Measurements from ENCODE around the gene ENPP1.
"Not testable (repeated sequence)": the region's sequence is repeated elsewhere in the genome, so short reads cannot be mapped to it uniquely, and the experiment has no call there.

Gene ENPP1

DNA sequence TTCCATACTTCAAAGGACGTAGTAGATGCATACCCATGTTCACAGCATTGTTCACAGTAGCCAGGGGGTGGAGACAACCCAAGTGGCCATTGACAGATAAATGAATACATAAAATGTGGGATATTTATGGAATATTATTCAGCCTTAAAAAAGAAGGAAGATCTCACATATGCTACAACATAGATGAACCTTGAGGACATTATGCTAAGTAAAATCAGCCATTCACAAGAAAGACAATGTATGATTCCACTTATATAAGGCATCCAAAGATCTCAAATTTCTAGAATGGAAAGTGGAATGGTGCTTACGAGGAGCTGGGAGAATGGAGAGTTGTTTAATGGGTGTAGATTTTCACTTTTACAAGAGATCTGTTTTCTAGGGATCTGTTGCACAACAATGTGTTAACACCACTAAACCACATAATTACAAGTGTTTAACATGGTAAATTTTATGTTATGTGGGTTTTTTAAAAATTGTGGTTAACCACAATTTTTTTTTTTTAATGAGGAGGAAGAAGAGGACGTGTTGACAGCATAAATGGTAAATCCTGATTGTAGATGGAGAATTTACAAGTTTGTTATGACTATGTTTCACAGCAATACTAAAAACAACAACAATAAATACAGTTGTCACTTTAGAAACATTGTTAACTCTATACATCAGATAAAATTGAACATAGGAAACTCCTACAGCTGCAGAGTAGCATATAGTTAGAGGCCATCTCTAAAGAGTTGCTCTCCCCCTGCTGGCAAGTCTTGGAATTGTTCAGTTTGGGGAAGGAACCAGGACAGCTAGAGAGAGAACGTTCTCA lies 101.8 kb downstream of the ENPP1 start:
- no peak for DNase-seq (ENCODE audit: low read depth, low spot score)
- H3K27ac ChIP-seq: no peak overlapping the region

DNA sequence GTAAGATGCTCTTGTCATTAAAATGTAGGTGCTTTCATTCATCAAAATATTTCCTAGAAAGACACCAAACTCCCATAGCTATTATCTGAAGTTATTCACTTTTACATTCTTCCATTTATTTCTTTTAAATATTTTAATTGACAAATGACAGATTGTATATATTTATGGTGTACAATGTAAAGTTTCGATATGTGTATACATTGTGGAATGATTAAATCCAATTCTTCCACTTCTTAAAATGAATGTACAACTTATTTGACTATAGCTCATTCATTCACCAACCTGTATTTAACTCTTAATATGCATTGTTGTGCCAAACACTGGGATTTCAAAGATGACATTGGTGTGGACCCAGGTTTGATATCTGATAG lies 102.4 kb downstream of the ENPP1 start:
- H3K27ac ChIP-seq: no peak overlapping the region
- no peak for DNase-seq (ENCODE audit: low read depth, low spot score)

DNA sequence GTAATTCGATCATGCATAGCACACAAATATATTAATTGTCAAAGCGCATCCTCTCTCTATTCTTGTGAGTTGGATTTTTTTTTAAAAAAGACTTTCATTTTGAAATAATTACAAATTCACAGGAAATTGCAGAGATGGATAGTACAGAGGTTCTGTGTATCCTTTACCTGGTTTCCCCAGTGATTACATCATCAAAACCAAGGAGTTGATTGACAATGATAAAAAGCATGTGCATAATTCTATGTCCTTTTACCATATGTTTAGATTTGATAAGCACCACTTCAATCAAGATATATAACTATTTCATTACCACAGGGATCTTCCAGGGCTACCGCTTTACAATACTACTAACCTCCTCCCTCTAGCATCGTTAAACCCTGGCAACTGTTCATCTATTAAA lies 103.1 kb downstream of the ENPP1 start:
- DNase-seq (ENCODE audit: low read depth, low spot score): no peak
- H3K27ac ChIP-seq: no peak overlapping the region

DNA sequence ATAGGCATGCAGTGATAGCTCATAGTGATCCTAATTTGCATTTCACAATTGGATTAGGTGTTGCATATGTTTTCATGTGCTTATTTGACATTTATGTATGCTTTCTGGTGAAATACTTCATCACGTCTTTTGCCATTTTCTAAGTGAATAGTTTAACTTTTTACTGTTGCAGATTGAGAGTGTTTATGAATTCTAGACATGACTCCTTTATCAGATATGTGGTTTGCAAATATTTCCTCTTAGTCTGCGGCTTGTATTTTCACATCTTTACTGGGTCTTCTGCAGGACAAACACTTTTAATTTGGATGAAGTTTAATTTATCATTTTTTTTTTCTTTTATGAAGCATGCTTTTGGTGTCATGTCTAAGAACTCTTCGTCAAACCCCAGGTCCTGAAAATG lies 104.1 kb downstream of the ENPP1 start:
- DNase-seq (ENCODE audit: low read depth, low spot score): no peak
- H3K27ac ChIP-seq: no peak overlapping the region

DNA sequence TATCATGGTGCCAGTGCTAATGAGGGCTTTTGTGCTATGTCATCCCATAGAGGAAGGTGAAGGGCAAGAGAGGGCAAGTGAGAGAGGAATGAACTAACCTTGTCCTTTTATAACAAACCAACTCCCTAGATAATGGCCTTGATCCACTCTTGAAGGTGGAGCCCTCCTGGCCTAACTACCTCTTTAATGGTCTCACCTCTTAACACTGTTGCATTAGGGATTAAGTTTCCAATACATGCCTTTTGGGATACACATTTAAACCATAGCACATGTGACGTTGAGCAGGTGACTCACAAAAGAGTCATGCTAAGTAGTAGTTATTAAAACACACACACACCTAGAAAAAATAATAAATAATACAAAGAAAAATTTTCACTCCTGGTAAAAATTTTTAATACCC lies 106.4 kb downstream of the ENPP1 start:
- DNase-seq (ENCODE audit: low read depth, low spot score): no peak
- H3K27ac ChIP-seq: no peak overlapping the region

DNA sequence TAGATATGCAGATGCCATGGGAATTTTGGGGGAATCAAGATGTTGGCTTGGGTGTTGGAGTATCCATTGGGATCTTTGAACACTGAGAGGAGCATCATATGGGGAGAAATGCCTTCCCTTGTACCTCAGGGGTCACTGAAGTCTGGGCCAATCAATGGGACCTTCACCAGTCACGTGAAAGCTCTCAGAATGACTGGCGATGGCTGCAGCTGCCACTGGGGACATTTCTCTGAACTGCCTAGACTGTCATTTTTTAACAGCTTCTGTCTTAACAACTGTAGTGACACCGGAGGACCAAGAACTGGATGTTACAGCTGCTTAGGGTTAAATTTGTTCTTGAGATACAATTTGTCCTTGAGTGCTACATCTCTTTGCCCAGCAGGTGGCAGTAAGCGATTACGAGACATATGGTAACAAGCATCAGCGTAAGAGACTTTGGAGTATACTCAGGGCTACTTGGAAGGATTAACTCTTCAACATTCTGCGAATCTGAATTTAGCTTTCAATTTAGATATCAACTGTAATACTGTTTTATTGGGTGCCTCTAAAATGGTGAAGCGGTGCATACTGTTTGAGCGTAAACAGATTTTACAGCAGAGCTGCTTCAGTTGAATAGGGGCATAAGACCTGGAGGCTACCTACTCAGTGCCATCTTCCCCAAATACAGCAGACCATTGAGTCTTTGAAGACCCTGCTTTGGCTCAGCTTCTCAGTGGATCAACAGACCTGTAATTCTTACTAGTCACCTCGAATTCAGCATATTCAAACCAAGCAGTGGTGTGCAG lies 107.3 kb downstream of the ENPP1 start:
- no peak overlapping the region for H3K27ac ChIP-seq
- DNase-seq (ENCODE audit: low read depth, low spot score): no peak

DNA sequence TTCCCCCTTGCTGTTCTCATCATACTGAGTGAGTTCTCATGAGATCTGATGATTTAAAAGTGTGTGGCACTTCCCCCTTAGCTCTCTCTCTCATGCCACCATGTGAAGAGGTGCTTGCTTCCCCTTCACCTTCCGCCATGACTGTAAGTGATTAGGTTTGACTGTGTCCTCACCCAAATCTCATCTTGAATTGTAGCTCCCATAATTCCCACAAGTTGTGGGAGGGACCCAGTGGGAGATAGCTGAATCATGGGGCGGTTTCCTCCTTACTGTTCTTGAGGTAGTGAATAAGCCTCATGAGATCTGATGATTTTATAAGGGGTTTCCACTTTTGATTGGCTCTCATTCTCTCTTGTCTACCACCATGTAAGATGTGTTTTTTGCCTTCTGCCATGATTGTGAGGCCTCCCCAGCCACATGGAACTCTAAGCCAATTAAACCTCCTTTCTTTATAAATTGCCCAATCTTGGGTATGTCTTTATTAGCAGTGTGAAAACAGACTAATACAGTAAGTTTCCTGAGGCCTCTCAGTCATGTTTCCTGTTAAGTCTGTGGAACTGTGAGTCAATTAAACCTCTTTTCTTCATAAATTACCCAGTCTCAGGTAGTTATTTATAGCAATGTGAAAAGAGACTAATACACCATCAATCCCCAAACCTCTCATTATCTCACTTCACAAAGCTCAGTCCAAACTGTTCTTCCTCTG lies 108.4 kb downstream of the ENPP1 start:
- not testable (repeated sequence) for H3K27ac ChIP-seq; DNase-seq (ENCODE audit: low read depth, low spot score)

DNA sequence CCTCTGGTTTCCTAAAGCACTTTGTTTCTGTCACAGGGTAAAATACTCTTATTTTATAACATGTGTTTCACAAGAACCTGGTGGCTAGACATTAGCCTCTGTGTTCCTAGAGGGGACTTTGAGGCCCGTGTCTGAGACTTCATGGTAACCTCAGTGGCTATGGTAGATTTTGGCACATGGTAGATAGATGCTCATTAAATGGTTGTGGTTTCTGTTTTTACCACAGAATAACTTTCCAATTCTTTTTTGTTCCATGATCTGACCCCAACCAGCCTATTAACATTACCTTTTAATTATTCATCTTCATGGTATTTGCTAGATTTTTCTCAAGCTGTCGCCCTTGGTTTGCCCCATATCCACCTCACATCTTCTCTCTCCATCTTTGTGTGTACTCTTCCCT lies 109.0 kb downstream of the ENPP1 start:
- H3K27ac ChIP-seq: no peak overlapping the region
- no peak for DNase-seq (ENCODE audit: low read depth, low spot score)

DNA sequence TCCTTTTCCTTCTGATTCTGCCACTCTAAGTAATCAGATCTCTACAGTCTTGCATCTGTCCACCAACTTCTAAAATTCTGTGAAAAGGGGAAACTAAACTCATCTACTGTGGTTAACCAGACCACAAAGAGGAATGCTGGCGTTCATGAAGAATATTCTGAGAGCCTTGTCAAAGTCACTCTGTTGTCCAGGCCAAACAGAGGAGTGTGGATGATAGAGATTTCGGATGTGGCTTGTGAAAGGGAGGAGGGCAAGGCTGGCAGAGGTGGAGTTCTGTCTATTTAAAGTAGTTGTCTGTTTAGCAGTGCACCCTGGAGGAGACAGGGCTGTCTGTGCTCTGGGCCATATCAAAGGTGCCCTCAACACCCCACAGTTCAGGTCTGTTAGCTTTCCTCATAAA lies 109.5 kb downstream of the ENPP1 start:
- DNase-seq (ENCODE audit: low read depth, low spot score): no peak
- H3K27ac ChIP-seq: no peak overlapping the region

DNA sequence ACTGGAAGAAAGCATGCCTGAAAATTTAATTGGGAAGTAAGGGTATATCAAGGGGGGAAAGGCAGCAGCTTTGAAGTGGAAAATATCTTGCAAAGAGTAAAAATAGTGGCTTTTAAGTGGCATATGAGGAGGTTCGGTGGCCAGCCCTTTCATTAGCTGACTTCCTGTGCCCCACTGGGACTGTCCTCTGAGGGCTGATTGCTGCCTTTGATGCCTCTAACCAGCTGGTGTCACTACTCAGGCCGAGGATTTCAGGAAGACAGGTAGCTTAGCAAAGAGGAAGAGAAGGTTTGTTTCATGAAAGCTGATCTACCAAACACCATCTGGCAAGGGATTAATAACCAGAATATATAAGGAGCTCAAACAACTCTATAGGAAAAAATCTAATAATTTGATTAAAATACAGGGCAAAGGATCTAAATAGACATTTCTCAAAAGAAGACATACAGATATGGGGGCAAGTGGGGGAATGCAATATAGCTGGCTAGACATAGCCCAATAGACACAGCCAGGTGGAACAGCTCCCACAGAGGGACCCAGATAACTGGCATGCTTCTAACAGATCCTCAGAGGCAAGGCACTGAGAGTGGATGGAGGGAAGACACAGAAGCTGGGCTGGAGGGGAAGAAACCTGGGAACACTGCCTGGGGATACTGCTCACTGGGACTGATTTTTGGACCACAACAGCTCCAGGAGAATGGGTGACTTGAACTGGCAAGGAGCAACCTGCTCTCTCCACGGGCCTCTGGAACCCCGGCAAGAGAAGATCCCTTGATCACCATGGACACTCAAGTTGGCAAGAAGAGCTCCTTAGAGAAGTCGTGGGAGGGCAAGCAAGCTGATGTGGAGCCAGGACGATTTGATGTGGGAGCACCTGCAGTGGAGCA lies 110.2 kb downstream of the ENPP1 start:
- DNase-seq (ENCODE audit: low read depth, low spot score): no peak
- H3K27ac ChIP-seq: no peak overlapping the region

DNA sequence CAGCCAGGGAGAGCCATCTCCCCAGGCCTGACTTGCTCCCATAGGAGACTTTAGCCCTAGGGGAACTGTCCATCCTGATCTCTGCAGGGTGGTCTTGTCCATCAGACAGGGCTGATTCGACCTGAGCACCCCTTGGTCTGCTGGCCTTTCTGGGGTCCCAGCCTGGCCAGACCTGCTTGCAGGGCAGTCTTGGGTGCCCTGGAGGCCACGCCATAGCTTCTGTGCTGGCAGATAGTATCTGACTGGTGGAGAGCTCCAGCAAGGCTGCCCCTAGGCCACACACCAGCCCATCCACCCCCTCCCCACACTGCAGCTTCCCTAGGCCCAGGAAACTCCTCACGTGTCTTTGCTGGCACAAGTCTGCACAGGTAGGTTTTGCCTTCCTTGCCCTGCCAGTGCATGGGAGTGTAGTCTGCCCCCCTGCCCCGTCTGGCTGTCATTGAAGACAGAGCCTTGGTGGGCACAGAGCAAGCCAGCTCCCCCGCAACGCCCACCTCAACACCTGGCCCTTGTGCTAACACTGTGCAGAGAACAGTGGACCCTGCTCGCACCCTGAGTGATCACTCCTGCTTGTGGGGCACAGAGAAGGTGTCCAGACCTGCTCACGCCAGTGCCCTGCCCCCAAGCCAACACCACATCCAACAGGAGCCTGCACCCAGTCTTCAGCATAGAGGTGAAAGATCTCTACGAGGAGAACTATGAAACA lies 111.0 kb downstream of the ENPP1 start:
- no peak for DNase-seq (ENCODE audit: low read depth, low spot score)
- H3K27ac ChIP-seq: no peak overlapping the region

DNA sequence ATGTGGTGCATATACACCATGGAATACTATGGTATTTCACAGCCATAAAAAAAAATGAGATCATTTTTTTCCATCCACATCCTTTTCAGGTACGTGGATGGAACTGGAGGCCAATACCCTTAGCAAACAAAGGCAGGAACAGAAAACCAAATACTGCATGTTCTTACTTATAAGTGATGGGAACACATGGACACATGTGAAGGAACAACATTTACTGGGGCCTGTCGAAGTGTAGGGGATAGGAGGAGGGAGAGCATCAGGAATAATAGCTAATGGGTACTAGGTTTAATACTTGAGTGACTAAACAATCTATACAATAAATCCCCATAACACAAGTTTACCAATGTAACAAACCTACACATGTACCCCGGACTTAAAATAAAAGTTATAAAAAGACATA lies 112.8 kb downstream of the ENPP1 start:
- H3K27ac ChIP-seq: no peak overlapping the region
- DNase-seq (ENCODE audit: low read depth, low spot score): no peak

DNA sequence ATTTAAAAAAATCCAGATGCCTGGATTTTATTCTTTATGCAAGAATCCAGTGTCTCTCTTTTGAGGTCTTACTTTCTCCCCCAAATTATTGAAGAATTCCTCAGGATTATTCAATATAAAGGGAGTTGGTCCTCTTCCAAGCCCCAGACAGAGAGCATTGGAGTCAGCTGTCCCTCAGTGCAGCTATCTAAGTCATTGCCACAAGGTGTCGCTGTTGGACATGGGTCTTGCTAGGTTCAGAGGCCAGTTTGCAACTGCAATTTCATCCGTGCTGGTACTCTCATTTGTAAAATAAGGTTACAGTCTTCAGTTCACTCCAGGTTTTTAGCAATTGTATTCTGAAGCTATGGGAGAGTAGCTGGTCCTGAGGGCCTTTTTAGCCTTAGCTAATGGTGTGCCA lies 115.5 kb downstream of the ENPP1 start:
- no peak overlapping the region for H3K27ac ChIP-seq
- no peak for DNase-seq (ENCODE audit: low read depth, low spot score)

DNA sequence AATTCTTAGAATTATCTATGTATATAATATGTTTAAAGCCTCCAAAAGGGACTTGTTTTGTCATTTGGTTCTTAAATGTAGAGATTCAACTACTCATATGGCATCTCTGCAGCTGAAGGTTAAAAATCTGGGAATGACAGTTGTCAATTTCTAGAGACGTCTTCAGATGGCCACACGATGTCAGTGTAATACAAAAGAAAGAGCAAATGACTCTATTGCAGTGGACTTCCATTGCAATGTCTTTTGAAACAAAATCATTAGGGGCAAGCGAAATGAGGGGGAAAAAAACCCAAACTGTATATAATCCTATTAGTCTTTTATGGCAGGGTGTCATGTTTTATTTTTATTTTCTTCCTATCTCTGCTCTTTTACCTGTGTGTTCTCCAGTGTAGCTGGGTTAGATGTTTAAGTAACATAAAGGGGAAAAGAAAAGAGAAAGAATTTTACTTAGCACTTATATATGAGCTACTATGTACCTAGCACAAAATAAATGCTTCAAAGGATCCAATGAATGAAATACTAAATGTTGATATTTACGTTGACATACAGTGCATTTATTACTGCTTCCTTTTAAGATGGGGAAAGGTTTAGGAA lies 117.2 kb downstream of the ENPP1 start:
- DNase-seq (ENCODE audit: low read depth, low spot score): no peak
- H3K27ac ChIP-seq: no peak overlapping the region

DNA sequence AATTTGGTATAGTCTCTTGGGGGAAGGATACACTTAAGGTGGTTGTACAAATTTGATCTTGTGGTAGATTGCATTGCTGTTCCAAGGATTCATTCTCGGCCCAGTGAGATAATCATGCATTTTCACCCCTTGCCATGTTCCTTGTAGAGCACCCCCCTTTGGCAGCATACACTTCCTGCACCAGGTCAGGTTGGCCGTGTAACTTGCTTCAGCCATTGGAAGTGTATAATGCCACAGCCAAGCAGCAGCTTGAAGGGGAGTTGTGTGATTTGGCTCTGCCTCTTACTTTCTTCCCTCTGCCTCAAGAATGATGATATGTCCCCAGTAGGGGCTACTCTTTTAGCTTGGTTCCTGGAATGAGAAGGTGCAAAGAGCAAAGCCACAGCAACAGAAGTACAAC lies 121.4 kb downstream of the ENPP1 start:
- H3K27ac ChIP-seq: no peak overlapping the region
- DNase-seq (ENCODE audit: low read depth, low spot score): no peak

DNA sequence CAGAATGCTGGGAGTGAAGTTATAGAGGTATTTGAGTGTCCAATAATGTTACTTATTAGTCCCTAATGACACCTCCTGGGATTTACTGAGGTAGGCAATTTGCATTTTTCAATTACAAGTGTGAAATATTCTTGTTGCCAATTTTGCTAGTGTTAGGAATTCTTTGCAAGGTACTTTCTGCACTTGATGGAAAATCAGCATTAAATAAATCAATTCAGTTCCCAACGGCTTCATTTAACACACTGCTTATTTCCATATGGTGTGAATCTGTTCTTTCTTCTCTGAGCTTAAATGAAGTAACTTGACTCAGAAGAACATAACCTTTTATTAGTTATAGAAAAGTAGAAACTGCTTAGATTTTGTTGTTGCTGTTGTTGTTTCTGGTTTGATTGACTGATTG lies 122.2 kb downstream of the ENPP1 start:
- H3K27ac ChIP-seq: no peak overlapping the region
- DNase-seq (ENCODE audit: low read depth, low spot score): no peak

DNA sequence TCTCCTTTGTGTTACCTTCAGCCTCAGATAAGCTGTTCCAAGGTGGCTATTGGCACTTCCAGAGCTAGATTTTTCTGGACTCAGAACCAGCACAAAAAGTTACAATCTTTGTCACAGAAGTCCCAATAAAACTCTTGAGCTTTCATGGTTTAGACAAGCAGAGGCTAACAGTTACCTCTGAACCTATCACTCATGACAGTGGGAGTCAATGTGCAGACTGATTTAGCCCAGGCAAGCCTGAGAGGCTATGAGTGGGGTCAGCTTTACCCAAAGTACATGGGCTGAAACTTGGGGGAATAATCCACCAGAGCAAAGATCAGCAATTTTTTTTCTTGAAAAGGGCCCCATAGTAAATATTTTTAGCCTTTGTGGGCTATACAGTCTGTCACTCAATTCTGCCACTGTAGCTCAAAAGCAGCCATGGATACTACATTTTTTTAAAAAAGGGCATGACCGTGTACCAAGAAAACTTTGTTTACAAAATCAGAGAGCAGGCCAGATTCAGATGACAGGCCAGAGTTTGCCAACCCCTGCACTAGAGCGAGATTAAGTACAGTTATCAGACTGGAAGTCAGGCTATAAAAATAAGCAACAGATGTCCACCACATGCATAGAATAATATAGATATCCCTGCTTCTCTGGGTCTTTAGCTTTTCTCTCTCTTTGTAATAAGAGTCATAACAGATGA lies 123.4 kb downstream of the ENPP1 start:
- DNase-seq (ENCODE audit: low read depth, low spot score): no peak
- no peak overlapping the region for H3K27ac ChIP-seq

DNA sequence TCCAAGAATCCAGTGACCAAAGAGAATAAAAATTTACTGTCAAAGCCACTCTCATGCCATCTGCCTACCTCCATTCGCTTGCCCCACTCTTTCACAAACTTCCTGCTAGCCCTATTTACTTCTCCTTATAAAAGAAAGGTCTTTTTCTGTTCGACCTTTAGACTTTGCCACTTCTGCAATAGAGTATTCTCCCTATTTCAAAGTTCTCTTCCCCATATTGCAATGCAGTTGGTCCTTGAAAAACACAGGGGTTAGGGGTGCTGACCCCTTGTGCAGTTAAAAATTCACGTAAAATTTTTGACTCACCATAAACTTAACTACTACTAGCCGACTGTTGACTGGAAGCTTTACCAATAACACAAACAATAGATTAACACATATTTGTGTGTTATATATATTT lies 128.3 kb downstream of the ENPP1 start:
- H3K27ac ChIP-seq: no peak overlapping the region
- DNase-seq (ENCODE audit: low read depth, low spot score): no peak

DNA sequence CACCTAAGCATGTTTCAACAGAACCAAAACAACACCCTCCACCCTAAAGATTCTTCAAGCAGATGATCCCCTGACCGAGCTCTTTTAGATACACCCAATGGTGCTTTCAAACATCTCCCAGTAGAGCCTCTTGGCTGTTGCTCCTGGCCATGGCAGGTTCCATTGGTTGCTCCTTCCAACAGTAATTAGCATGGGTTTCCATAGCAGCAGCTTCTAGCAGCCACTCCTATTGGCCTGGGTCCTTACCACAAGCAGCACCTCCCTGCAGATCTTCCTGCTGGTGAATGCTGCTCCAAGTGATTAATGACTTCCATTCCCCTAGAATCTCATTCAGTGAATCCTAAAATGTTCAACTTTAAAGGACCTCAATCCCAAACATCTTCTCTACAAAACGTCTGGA lies 129.4 kb downstream of the ENPP1 start:
- no peak overlapping the region for H3K27ac ChIP-seq
- DNase-seq (ENCODE audit: low read depth, low spot score): no peak

All from epithelial cell of prostate (primary cell).